ENCODE measurements around the gene LYST.
"Not testable (repeated sequence)": the region's sequence is repeated elsewhere in the genome, so short reads cannot be mapped to it uniquely, and the experiment has no call there.

Gene LYST

GRCh38 chr1:235817101-235817728 lies 49.5 kb downstream of the LYST start:
- no peak for DNase-seq (ENCODE audit: low spot score)

GRCh38 chr1:235809688-235810397 lies 56.9 kb downstream of the LYST start:
- DNase-seq (ENCODE audit: low spot score) = no peak

- DNase-seq (ENCODE audit: low spot score) = no peak
Observed at GRCh38 chr1:235808223-235808622, 58.5 kb downstream of the LYST start.

- no peak for DNase-seq (ENCODE audit: low spot score)
Observed at GRCh38 chr1:235806123-235806522, 60.6 kb downstream of the LYST start.

- no peak for DNase-seq (ENCODE audit: low spot score)
Observed at GRCh38 chr1:235802573-235803346, 63.9 kb downstream of the LYST start.

- DNase-seq (ENCODE audit: low spot score) = no peak
Observed at GRCh38 chr1:235799264-235799663, 67.4 kb downstream of the LYST start.

GRCh38 chr1:235791532-235792060 lies 75.1 kb downstream of the LYST start:
- no peak for DNase-seq (ENCODE audit: low spot score)

GRCh38 chr1:235790123-235790522 lies 76.6 kb downstream of the LYST start:
- no peak for DNase-seq (ENCODE audit: low spot score)

GRCh38 chr1:235786227-235786898 lies 80.3 kb downstream of the LYST start:
- not testable (repeated sequence) for DNase-seq (ENCODE audit: low spot score)

- no peak for DNase-seq (ENCODE audit: low spot score)
Observed at GRCh38 chr1:235784950-235785349, 81.8 kb downstream of the LYST start.

GRCh38 chr1:235783148-235783776 lies 83.4 kb downstream of the LYST start:
- peak; percentile 11 for DNase-seq (ENCODE audit: low spot score)

- no peak for DNase-seq (ENCODE audit: low spot score)
Observed at GRCh38 chr1:235782601-235783000, 84.1 kb downstream of the LYST start.

- no peak for DNase-seq (ENCODE audit: low spot score)
Observed at GRCh38 chr1:235781807-235782206, 84.9 kb downstream of the LYST start.

- DNase-seq (ENCODE audit: low spot score) = no peak
Observed at GRCh38 chr1:235779770-235780169, 86.9 kb downstream of the LYST start.

- no peak for DNase-seq (ENCODE audit: low spot score)
Observed at GRCh38 chr1:235776396-235776795, 90.3 kb downstream of the LYST start.

GRCh38 chr1:235775246-235775860 lies 91.4 kb downstream of the LYST start:
- DNase-seq (ENCODE audit: low spot score) = no peak

GRCh38 chr1:235767795-235768194 lies 98.9 kb downstream of the LYST start:
- no peak for DNase-seq (ENCODE audit: low spot score)

- DNase-seq (ENCODE audit: low spot score) = no peak
Observed at GRCh38 chr1:235766794-235767285, 99.9 kb downstream of the LYST start.

- DNase-seq (ENCODE audit: low spot score) = no peak
Observed at GRCh38 chr1:235763962-235764361, 102.7 kb downstream of the LYST start.

- DNase-seq (ENCODE audit: low spot score) = no peak
Observed at GRCh38 chr1:235759336-235759735, 107.4 kb downstream of the LYST start.

- no peak for DNase-seq (ENCODE audit: low spot score)
Observed at GRCh38 chr1:235758931-235759330, 107.8 kb downstream of the LYST start.
